Gastroesophageal sphincter (tissue), 2 donors: Measurements from ENCODE around the gene GALNT10.

Experiments
- POLR2A ChIP-seq, 2 donors: fragments of 450-650 bp; IDR thresholded peaks; one replicate each; pipeline ENCODE4 v1.6.1; 2017; ENCODE audit warnings: antibody characterized with exemption in 2 of 2, mild to moderate bottlenecking in 2 of 2, moderate library complexity in 1 of 2
- POLR2AphosphoS5 ChIP-seq: sonication (generic); formaldehyde crosslinking; IDR thresholded peaks from one replicate; pipeline ENCODE4 v1.6.1; 2017; ENCODE audit warnings: antibody characterized with exemption

DNA sequence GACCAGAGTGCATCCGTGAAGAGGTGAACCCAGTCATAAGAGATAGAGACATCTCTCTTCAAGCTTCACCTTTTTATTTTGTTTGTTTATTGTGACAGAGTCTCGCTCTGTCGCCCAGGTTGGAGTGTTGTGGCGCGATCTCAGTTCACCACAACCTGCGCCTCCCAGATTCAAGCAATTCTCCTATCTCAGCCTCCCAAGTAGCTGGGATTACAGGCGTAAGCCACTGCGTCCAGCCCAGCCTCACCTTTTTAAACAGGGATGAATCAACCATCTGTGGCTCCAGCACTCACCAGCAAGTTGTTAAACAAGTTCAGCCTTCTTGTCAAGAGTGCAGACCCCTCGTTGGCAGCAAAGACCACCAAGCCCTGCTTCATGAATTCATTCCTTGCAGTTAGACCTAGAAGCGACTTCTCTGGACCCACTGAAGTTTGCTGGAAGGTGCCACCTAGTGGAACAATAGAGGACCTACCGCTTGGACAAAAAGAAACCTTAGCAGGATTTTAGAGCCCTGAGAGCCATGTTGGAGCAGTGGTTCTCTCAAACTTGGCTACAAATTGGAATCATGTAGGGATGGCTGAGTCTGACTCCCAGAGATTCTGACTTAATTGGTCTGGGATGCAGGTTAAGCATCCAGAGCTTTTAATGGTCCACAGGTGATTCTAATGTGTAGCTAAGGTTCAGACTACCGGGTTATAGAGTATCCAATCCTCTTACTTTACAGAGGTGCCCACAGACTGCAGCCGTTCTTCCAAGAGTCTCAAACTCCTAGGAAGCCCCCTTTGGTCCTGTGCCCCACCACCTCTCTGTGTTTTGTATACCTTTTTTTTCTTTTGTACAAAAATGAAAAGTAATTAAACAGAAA, 10.5 kb upstream of the GALNT10 start:
- TF ChIP-seq POLR2AphosphoS5 (no peak), POLR2A (IDR thresholded peaks at IDR 0.05) (no peak)
